ENCODE measurements around the gene CFAP46. TPM values are rescaled to one million over a fixed set of nuclear protein-coding genes. Genes with fewer than 3 reads are reported as not detected.

Gene CFAP46
- total RNA-seq, 1 donor from 2014 or later: 1.6 TPM

- no peak overlapping the region for H3K4me2 ChIP-seq
- peaks cover 11% of the 10 kb centered on the region for H3K27me3 Mint-ChIP-seq (ENCODE audit: insufficient read depth, low read depth)
- H3K9me3 ChIP-seq (ENCODE audit: low read depth): no peaks in the 10 kb centered on the region
- H3K27ac ChIP-seq: no peak overlapping the region
- no peak overlapping the region for H2AFZ ChIP-seq (replicated peaks)
- peaks cover 4% of the 10 kb centered on the region for H3F3A ChIP-seq (ENCODE audit: low read depth)
- H3K4me1 ChIP-seq: peaks cover 5% of the 10 kb centered on the region
- H3K36me3 ChIP-seq: no peaks in the 10 kb centered on the region
- H3K27me3 ChIP-seq: peaks cover 5% of the 10 kb centered on the region
- H3K4me1 Mint-ChIP-seq: peaks cover 21% of the 10 kb centered on the region
- no peak overlapping the region for H3K4me3 ChIP-seq
- H3K36me3 Mint-ChIP-seq: no peaks in the 10 kb centered on the region
- no peaks in the 10 kb centered on the region for H3K9me3 Mint-ChIP-seq
- no peak for DNase-seq (ENCODE audit: low spot score)
- TF ChIP-seq EZH2phosphoT487 (IDR thresholded peaks at IDR 0.05) (no peak), EZH2 (IDR thresholded peaks at IDR 0.05) (no peak), CTCF (IDR thresholded peaks at IDR 0.05) (no peak)
- H3K9ac ChIP-seq: no peak overlapping the region
- no peaks in the 10 kb centered on the region for H3K79me2 ChIP-seq (ENCODE audit: low read depth)
- no peak overlapping the region for H3K27ac Mint-ChIP-seq
- no peak overlapping the region for H3K4me3 Mint-ChIP-seq
- H4K20me1 ChIP-seq (ENCODE audit: low read depth): no peaks in the 10 kb centered on the region
Measured at GRCh38 chr10:132983252-132984007, 41.1 kb upstream of the CFAP46 start.

GRCh38 chr10:132982301-132982989, 40.1 kb upstream of the CFAP46 start:
- no peak for DNase-seq (ENCODE audit: low spot score)
- H3K27ac ChIP-seq: no peak overlapping the region
- H3F3A ChIP-seq (ENCODE audit: low read depth): peaks cover 4% of the 10 kb centered on the region
- H4K20me1 ChIP-seq (ENCODE audit: low read depth): no peaks in the 10 kb centered on the region
- TF ChIP-seq EZH2 (IDR thresholded peaks at IDR 0.05) (no peak), CTCF (IDR thresholded peaks at IDR 0.05) (no peak), EZH2phosphoT487 (IDR thresholded peaks at IDR 0.05) (no peak)
- no peaks in the 10 kb centered on the region for H3K36me3 Mint-ChIP-seq
- no peaks in the 10 kb centered on the region for H3K9me3 Mint-ChIP-seq
- no peaks in the 10 kb centered on the region for H3K36me3 ChIP-seq
- H3K4me3 Mint-ChIP-seq: no peak overlapping the region
- H3K4me1 Mint-ChIP-seq: peaks cover 15% of the 10 kb centered on the region
- H3K79me2 ChIP-seq (ENCODE audit: low read depth): no peaks in the 10 kb centered on the region
- H3K9me3 ChIP-seq (ENCODE audit: low read depth): no peaks in the 10 kb centered on the region
- H3K4me2 ChIP-seq: no peak overlapping the region
- peaks cover 6% of the 10 kb centered on the region for H3K27me3 Mint-ChIP-seq (ENCODE audit: insufficient read depth, low read depth)
- H3K9ac ChIP-seq: no peak overlapping the region
- H3K4me3 ChIP-seq: no peak overlapping the region
- no peak overlapping the region for H2AFZ ChIP-seq (replicated peaks)
- H3K4me1 ChIP-seq: peaks cover 5% of the 10 kb centered on the region
- no peak overlapping the region for H3K27ac Mint-ChIP-seq
- H3K27me3 ChIP-seq: peaks cover 5% of the 10 kb centered on the region

- Histone ChIP-seq H3K4me1 (peaks cover 5% of the 10 kb centered on the region), H3K4me3 (no peak overlapping the region), H2AFZ (replicated peaks) (no peak overlapping the region), H3K4me2 (no peak overlapping the region), H3F3A (ENCODE audit: low read depth) (peaks cover 4% of the 10 kb centered on the region), H4K20me1 (ENCODE audit: low read depth) (no peaks in the 10 kb centered on the region), H3K27ac (no peak overlapping the region), H3K9me3 (ENCODE audit: low read depth) (no peaks in the 10 kb centered on the region), H3K9ac (no peak overlapping the region), H3K27me3 (peaks cover 5% of the 10 kb centered on the region), H3K36me3 (no peaks in the 10 kb centered on the region), H3K79me2 (ENCODE audit: low read depth) (no peaks in the 10 kb centered on the region)
- no peaks in the 10 kb centered on the region for H3K36me3 Mint-ChIP-seq
- no peak overlapping the region for H3K27ac Mint-ChIP-seq
- TF ChIP-seq CTCF (IDR thresholded peaks at IDR 0.05): no peak
- no peak for TF ChIP-seq EZH2 (IDR thresholded peaks at IDR 0.05)
- no peak overlapping the region for H3K4me3 Mint-ChIP-seq
- H3K9me3 Mint-ChIP-seq: no peaks in the 10 kb centered on the region
- H3K27me3 Mint-ChIP-seq (ENCODE audit: insufficient read depth, low read depth): peaks cover 7% of the 10 kb centered on the region
- peaks cover 15% of the 10 kb centered on the region for H3K4me1 Mint-ChIP-seq
- no peak for DNase-seq (ENCODE audit: low spot score)
Measured at GRCh38 chr10:132981746-132982145, 39.4 kb upstream of the CFAP46 start.
